Glutamatergic neuron (in vitro differentiated cells): ENCODE measurements around the gene FSTL3. TPM values are rescaled to one million over a fixed set of nuclear protein-coding genes. Genes with fewer than 3 reads are reported as not detected.
"Not testable (repeated sequence)": the region's sequence is repeated elsewhere in the genome, so short reads cannot be mapped to it uniquely, and the experiment has no call there.

ENCODE experiments used
- DNase-seq: peaks from one replicate; pipeline ENCODE4 v3.0.0; 2022
- H3K27ac Mint-ChIP-seq: one replicate; pipeline ENCODE4 v1.8.0; 2020; ENCODE audit warnings: mild to moderate bottlenecking, mixed read lengths, inconsistent platforms; ENCODE audit not compliant: unreplicated experiment
- H3K27me3 Mint-ChIP-seq: one replicate; pipeline ENCODE4 v1.8.0; 2020; ENCODE audit warnings: mild to moderate bottlenecking, moderate library complexity, mixed read lengths, inconsistent platforms; ENCODE audit not compliant: unreplicated experiment
- H3K36me3 Mint-ChIP-seq: one replicate; pipeline ENCODE4 v1.8.0; 2020; ENCODE audit warnings: mild to moderate bottlenecking, mixed read lengths, inconsistent platforms; ENCODE audit not compliant: unreplicated experiment
- H3K4me1 Mint-ChIP-seq: one replicate; pipeline ENCODE4 v1.8.0; 2020; ENCODE audit warnings: mild to moderate bottlenecking, low read depth, mixed read lengths, inconsistent platforms; ENCODE audit not compliant: unreplicated experiment
- H3K4me3 Mint-ChIP-seq: one replicate; pipeline ENCODE4 v1.8.0; 2020; ENCODE audit warnings: mild to moderate bottlenecking, mixed read lengths, inconsistent platforms; ENCODE audit not compliant: unreplicated experiment
- H3K9me3 Mint-ChIP-seq: one replicate; pipeline ENCODE4 v1.8.0; 2020; ENCODE audit warnings: mild to moderate bottlenecking, moderate library complexity, mixed read lengths, inconsistent platforms; ENCODE audit not compliant: unreplicated experiment
- CTCF ChIP-seq: fragments of 200-600 bp; sonication (generic); IDR thresholded peaks from one replicate; pipeline ENCODE4 v1.5.0; 2021; ENCODE audit not compliant: partially characterized antibody, unreplicated experiment
- long read RNA-seq: library from polyadenylated mRNA; unstranded; transcript quantifications from one replicate; pipeline ENCODE4 v2.0.0, GENCODE V29; 2020; ENCODE audit not compliant: unreplicated experiment
- total RNA-seq: library from RNA; stranded (reverse); fragmentation: NEBNext Ultra II Directional; extraction: Animal tissue kit (Norgen Biotek cat#: 25700); gene quantifications from one replicate; pipeline ENCODE4 v1.2.1, GENCODE V29; 2021; ENCODE audit not compliant: unreplicated experiment

Gene FSTL3
- 10.7 TPM for total RNA-seq
- long read RNA-seq, partial matches to known transcripts = 1 of 2 reads
- long read RNA-seq, other reads (novel, unspliced or antisense) = 1 of 2 reads

- no peak for DNase-seq
- peaks cover 9% of the 10 kb centered on the region for H3K9me3 Mint-ChIP-seq
- H3K27ac Mint-ChIP-seq = peak within 1 kb of the TSS; percentile 85
- TF ChIP-seq CTCF = no peak
- H3K4me3 Mint-ChIP-seq = peak within 1 kb of the TSS; percentile 77
- H3K27me3 Mint-ChIP-seq = peaks cover 14% of the 10 kb centered on the region
- peaks cover 5% of the 10 kb centered on the region for H3K4me1 Mint-ChIP-seq
- H3K36me3 Mint-ChIP-seq = no peaks in the 10 kb centered on the region
Observed at GRCh38 chr19:676339-677105, at the start of gene FSTL3. Gene FSTL3, plus strand, starts transcription at chr19:676392. Its CDS starts 32 bp downstream, at chr19:676424.

GRCh38 chr19:626566-626965 lies 49.6 kb upstream of the FSTL3 start:
- not testable (repeated sequence) for H3K27ac Mint-ChIP-seq, DNase-seq, H3K36me3 Mint-ChIP-seq, H3K9me3 Mint-ChIP-seq, H3K4me3 Mint-ChIP-seq
- Mint-ChIP-seq H3K27me3 (peaks cover 12% of the 10 kb centered on the region), H3K4me1 (peaks cover 19% of the 10 kb centered on the region)

GRCh38 chr19:628168-628567 lies 48.0 kb upstream of the FSTL3 start:
- peak; percentile 69 for DNase-seq
- H3K36me3 Mint-ChIP-seq = peaks cover 5% of the 10 kb centered on the region

GRCh38 chr19:629515-629914 lies 46.7 kb upstream of the FSTL3 start:
- peak overlapping the region; percentile 80 for H3K27ac Mint-ChIP-seq
- H3K4me1 Mint-ChIP-seq = peaks cover 19% of the 10 kb centered on the region
- H3K4me3 Mint-ChIP-seq = peak overlapping the region; percentile 65
- DNase-seq = peak; percentile 50
- not testable (repeated sequence) for H3K36me3 Mint-ChIP-seq, H3K9me3 Mint-ChIP-seq, H3K27me3 Mint-ChIP-seq

More at GRCh38 chr19:628168-628567, 48.0 kb upstream of the FSTL3 start:
- Mint-ChIP-seq H3K4me1 (peaks cover 19% of the 10 kb centered on the region), H3K4me3 (peak overlapping the region; percentile 49), H3K27me3 (peaks cover 12% of the 10 kb centered on the region), H3K9me3 (peaks cover 9% of the 10 kb centered on the region), H3K27ac (no peak overlapping the region)
- peak; percentile 67 for TF ChIP-seq CTCF

GRCh38 chr19:629961-630714 lies 46.1 kb upstream of the FSTL3 start:
- Mint-ChIP-seq H3K36me3 (peaks cover 5% of the 10 kb centered on the region), H3K4me1 (peaks cover 19% of the 10 kb centered on the region), H3K4me3 (peak overlapping the region; percentile 72), H3K27me3 (peaks cover 7% of the 10 kb centered on the region), H3K27ac (peak overlapping the region; percentile 72), H3K9me3 (peaks cover 8% of the 10 kb centered on the region)
- no peak for DNase-seq
- TF ChIP-seq CTCF = no peak
